ENCODE measurements around the gene SLC1A2.

Gene SLC1A2

DNA sequence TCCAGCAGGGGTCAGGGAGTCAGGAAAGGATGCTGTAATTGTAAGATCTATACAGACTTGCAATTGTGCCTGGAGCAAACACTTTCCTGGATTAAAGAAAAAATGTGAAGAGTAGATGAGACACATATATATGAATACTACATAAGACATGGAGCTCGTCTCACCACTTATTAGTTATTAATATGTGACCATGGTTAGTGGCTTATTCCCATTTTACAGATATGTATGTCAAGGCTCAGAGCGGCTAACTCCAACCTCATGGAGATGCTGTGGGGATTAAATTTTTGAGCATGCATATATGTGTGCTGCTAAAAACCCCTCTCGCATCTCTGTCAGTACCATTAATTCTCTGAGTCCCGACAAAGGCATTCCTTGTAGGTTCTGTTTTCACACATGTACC lies 125.7 kb downstream of the SLC1A2 start:
- DNase-seq, result no peak

DNA sequence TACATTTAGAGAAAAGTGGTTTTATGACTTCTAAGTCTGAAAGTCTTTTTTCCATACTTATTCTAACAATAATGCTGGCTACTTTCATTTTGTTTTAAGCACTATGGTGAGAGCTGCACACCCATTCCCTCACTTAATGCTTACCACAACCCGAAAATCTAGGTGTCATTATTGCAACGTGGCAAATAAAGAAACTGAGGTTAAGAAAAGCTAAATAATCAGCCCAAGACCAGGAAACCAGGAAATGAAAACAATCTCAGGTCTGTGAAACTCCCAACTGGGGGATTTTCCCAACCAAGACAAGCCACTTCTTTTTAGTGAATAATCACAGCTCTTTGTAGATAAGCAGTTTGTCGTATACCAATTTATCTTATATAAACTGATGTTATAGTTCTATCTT lies 126.3 kb downstream of the SLC1A2 start:
- DNase-seq, result no peak

DNA sequence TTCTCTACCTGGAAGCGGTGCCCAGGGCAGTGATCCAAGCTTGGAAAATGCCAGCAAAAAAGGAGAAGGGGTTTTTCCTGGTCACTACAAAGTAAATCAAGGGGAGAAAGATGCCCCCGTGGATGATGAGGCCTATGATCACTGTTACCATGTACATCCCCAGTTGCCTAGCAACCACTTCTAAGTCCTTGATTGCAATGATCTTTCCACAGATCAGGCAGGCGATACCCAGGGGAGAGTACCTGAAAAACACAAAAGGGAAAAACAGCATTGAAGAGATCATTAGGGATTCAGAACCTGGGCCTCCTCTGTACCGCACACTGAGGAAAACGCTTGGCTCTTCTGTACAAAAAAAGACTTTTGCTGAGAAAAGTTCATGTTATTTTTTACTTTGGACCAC lies 127.1 kb downstream of the SLC1A2 start:
- no peak for DNase-seq

DNA sequence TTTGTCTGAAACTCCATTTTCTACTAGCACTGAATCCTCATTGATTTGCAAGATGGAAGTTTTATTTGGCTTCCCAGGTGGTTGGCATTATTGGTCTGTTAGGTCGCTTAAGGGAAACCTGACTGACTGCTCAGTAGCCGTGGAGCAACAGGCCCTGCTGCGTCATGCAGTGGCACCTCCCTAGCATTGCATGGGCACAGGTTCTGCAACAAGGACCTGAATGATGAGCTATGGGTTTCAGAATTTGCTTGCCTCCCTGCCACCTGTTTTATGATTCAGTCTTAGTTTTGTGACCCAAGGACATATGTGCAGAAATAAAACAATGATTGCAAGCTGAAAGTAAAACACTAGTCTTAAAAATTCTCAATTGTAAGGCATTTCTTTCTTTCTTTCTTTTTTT lies 128.5 kb downstream of the SLC1A2 start:
- no peak for DNase-seq

DNA sequence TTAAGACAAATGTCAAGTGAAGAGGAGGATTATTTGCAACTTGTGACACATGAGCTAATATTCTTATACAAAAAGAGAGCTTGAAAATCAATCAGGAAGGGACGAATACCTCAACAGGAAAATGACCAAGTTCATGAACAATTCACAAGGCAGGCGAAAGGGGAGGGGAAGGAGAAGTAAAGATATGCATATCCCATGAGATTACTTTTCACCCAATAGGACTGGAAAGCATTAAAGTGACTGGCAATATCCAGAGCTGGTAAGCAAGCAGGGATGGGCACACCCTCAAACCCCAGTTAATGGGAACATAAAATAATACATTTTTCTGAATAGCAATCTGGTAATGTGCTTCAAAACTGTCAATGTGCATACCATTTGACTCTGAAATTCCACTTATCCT lies 129.5 kb downstream of the SLC1A2 start:
- no peak for DNase-seq

DNA sequence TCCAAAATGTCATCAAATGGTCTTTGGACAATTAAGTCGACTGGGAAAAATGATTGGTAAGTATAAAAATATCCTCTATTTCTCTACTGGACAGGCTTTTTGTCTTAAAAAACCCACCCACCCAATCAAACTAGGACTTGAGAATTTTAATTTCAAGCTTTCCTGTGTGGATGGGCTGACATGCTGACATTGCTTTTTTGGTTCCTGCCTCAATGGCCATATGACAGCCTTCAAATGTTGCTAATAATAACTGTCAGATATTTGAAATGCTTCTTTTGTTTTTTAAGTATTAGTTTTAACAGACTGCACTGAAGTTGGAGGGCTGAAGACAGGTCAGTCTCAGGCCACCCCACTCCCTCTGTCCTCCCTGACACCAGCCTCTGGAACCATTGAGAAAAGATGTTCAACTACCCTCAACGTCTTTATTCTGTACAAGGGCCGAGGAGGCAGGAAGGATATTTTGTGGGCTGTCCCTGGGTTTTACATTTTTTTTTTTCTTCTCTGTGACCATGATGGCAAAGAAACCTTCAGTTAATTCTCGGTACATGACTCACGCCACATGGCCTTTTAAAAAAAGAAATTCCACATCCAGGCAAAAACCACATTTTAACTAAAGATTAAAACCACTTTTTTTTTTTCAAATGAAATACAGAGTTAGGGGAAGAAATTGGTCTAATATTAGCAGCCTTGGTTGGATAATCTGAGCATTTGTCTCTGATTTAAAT lies 130.4 kb downstream of the SLC1A2 start:
- DNase-seq, result no peak

DNA sequence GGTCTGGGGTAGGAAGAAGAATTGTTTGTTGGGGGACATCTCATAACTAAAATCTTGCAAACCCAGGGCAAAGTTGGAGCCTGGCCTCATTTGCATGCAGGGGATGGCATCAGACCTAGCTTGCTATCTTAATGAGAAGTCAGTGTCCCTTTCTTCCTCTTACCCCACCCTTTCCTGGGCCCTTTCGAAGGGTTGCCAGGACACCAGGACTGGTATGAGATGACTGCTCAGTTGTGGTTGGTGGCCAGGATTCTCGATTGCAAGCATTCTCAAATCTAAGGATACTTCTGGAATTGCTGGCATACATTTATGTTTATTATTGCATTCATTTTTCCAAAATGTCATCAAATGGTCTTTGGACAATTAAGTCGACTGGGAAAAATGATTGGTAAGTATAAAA lies 131.0 kb downstream of the SLC1A2 start:
- DNase-seq, result no peak

DNA sequence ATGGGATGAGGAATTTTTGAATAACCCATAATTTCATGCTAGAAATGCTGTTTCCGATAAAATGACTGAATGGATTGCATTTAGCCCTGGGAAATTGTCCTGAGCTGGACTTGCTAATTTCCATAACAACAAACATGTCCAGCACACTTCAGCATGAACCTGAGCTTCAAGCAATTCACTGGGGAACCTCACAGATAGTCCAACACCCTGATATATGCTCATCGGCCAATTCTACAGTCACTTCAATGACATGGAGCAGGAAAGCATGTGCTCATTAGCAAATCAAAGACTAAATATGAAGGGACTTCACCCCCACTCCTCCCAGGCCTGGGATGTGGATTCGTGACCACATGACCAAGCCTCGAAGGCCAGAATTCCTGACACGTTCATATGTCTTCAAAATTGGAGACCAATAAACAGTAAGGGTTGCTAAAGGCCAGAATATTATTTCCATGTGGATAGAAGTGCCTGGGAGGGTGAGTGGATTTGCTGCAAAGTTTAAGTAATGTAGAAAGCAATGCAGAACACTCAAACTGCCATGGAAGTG lies 131.9 kb downstream of the SLC1A2 start:
- DNase-seq, result no peak

DNA sequence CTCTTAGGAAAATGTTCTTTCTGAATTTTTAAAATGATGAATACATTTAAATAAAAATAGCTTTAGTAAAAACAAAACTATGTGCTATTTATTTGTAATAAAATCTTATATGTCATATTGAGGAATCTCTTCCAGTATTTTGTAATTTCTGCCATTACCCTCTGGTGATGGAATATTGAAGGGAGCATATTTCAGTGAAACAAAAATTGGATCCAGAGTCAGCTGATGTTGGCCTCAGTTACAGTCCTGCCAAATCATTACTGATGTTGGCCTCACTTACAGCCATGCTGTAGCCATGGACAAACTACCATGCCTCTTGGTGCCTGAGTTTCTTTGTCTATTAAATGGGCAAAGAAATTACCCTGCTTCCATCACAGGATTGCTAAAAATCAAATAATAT lies 133.2 kb downstream of the SLC1A2 start:
- no peak for DNase-seq

DNA sequence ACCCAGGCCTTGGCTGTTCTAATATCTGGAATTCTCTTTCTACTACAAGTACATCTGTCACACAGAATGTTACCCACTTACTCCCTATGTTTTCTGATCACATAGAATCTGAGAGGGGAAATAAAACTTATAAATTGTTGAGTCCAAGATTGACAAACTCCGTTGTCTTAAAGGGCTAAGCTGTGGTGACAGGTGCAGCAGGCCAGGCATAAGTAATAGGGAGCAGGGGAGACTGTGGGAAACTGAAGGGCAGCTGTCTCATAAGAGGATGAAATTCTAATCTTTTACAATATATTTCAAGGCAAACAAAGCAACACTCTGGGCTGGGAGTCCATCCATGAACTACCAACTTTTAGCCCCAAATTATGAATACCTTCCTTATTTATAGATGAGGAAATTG lies 133.9 kb downstream of the SLC1A2 start:
- no peak for DNase-seq

DNA sequence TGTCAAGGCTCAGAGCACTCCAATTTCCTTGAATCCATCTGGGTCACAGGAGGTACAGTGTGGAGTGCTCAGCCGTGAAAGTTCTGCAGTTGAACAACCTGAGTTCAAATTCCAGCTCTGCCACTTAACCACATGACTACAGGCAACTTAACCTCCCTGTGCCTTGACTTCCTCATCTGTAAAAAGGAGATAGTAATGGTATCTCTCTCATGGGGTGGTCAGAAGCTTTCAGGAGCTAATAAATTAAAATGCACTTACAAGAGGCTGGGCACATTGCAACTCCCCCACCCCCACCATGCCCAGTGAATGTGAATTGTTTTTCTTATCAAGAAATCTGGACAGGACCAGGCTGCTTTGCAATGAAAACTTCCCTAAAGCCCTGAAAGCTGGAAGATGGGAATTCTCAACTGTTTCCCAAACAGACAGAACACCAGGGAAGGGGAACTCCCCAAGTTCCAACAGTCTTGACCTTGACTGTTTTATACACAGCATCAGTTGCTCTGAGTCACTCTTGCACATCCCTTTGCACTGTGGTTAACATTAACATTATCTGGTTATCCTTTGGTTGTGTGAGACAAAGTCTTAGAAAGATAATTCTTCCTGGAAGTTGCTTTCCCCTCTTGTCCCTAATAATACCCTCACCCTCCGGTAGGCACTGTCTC lies 137.0 kb downstream of the SLC1A2 start:
- no peak for DNase-seq

DNA sequence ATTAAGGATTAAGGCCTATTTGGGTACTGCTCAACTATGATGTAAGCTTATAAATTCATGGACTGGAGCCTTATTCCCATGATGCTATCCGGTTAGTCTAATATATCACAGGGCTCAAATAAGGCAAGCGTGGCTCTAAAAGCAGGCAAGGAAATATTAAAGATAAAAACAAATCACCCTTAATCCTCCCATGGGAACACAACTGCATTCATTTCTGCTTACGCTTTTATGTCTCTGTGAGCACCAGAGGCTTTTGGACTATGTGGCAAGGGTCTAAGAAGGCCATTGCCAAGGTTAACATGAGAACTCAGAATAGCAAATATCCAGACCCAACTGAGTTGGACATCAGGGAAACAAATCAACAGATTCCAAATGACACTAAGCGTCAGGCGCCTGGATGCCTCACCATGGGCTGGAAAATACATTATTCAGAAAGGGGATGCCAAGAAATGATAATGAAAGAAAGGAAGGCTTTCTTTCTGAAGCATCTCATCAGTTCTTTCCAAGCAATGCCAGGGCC lies 138.1 kb downstream of the SLC1A2 start:
- DNase-seq, result no peak

DNA sequence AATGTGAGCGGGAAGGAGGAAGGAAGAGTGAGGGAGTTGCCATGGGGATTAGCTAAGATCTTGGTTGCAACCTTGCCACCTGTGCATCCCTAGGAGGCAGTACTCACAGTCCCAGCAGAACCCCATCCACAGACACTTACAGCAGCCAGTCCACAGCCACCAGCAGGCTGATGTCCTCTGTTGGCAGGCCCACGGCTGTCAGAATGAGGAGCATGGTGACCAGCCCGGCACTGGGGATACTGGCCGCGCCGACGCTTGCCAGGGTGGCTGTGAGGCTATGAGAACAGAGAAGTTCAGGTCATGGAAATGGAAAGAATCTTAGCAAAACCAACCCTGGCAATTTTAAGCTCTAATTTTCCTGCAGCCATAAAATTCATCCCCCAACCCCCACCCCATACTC lies 138.6 kb downstream of the SLC1A2 start:
- no peak for DNase-seq

DNA sequence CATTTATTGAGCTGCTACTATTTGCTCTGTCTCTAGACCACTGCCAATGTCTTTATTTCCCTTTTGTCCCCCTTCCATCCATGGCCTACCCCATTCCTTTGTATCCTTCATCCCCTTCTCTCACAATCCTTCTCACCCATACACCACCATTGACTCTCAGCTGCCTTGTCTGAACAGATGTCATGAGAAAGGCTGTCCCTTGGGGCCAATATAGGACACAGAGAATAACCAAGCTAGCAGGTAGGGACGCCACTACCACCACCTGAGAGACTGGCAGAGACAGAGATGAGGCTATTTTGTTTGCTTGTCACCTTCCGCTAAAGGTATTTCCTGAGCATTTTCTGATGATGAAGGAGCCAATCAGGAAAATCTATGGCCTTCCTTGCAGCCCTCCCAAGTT lies 141.5 kb downstream of the SLC1A2 start:
- no peak for DNase-seq

DNA sequence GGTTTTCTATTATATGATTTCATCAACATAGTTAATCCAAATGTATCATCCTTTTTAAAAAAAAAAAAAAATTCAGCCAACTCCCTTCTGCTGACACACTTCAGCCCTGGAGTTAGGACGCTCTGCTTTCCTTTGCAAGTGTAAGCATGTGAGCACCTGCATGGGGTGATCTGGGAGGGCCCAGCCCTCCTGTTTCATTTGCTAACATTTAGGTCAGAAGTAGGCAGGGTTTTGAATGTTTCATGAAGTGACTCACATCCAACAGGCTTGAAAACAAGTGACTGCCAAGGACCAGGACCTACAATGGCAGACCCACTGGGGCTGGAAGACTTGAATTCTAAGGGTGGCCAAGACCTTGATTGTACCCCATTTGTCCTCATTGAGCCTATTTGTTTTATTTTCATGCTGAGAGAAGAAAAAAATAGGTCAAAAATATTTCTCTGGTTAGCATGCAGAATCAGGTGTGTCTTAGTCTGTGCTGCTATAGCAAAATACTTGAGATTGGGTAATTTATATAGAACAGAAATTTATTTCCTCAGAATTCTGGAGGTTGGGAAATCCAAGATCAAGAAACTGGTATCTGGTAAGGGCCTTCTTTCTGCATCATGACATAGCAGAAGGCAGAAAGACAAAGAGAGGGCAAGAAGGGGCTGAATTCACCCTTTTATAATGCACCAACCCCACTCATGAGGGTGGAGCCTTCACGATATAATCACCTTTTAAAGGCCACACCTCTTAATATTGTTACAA lies 142.8 kb downstream of the SLC1A2 start:
- DNase-seq, result no peak

DNA sequence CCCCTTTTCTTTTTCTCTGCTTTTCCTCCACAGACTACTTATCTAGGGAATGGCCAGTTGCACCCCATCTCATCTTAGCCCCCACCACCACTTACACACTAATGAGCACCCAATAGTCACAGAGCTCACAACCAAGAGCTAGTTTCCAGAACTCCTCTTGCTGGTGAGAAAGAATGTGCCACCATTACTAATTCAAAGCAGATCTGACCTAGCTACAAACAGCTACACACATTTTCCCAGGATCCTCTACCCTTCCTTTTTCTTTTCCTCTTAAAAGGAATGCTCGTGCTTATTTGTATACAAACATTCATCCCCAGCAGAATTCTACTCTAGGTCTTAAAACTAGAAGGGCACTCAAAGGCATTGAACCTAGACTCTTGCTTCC lies 143.6 kb downstream of the SLC1A2 start:
- no peak for DNase-seq

DNA sequence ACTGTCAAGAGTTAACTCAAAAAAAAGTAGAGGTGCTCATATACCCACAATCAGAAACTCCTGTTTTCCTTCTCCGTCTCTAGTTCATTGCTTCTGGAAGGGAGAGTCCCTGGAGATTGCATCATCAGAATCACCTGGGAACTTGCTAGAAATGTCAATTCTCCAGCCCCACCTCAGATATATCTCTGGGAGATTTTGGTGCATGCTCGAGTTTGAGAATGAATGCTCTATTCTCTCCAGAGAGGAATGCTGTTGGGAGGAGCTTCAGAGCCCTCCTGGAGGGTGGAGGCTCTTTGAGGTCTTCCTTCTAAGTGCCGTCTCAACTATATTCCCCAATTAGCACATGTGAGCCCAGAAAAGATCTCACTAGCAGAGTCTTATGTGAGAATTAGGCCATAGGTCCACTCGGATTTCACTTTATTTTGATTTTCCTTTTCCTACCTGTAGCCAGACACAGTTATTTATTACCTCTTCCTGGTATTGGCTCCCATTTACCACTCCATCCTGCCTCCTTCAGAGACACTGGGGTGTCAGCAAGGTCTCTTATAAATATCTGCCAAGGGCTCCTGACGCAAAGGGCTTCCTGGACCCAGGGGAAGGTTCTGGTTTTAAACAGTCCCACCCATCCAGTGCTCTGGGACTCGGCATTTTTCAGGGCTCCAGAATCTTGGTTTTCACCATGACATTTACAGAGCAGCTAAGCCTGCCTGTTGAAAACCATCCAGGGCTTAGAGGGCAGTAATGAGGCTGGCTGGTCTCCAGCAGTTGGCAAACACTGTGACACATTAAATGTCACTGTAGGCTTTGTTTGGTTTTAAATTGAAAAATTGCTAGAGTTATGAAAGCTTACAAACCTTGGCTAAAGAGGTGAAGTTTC lies 144.2 kb downstream of the SLC1A2 start:
- no peak for DNase-seq

DNA sequence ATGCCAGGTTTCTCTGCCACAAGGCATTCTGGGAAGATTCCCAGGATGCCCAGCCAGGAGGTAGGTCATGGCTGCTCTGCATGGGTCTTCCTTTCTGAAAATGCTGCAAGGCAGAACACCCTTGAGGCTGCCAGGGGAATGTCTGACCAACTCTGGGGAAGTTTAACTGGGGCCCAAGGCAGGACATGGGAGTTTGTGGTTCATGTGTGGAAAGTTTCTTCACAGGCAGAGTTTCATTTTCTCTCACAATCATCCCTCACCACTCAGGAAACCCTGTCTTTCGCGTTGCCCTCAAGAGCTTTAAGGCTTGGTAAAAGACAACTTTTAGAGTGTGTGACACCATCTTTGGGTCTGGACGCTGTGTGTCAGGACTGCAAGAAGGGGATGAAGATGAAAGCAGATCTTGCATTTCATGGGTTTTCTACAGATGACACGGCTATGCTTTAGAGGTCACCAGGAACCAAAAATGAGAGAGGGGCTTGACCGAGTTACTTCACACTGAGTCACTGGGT lies 146.9 kb downstream of the SLC1A2 start:
- DNase-seq, result peak; percentile 50

DNA sequence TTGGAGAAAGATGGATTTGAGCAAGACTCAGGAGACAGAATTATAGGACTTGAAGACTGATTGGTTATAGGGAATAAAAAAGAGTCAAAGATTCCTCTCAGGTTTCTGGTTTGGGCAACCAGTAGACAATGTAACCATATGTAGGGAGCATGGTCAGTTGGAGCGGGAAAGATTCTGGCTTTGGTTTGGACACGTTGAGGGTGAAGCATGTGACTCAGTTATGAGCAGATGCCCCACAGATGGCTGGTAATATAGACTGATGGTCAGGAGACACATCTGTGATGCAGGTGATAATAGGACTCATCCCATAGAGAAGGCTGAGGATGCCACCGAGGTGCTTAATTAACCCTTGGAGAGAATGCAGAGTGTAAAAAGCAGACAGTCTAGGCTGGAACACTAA lies 148.3 kb downstream of the SLC1A2 start:
- DNase-seq, result no peak

DNA sequence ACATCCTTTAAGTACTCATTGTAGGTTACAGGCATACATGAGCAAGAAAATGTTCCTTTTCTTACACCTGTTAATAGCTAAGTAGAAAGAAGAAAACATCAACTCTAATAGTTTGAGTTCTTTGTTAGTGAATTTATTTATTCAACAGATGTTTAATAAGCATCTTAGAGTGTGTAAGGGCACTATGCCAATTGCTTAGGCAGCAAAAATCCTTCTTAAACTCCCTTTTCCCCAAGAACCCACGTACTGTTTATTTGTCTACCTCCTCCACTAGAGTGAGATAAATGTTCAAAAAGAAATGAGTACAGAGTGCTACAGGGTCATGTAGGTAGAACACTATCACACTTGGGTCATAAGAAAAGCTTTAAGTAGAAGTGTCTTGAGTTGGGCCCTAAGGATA lies 149.0 kb downstream of the SLC1A2 start:
- no peak for DNase-seq

DNA sequence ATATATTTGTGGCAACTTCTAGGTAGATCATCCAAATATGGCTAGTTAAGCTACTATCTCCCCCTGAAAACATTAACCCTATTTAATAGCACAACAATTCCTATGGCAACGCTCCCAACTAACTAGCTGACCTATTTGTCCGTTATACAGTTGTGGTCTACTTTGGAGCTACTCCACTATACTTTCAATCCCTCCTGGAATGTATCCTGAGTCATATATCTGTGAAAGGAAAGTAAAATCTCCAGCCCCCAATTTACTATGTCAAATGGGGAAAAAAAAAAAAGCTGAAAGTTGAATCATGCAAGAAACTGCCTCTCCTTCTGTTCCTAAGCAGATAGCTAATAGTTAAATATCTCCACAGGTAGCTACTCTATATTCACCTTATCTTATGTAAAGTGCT lies 151.9 kb downstream of the SLC1A2 start:
- no peak for DNase-seq

DNA sequence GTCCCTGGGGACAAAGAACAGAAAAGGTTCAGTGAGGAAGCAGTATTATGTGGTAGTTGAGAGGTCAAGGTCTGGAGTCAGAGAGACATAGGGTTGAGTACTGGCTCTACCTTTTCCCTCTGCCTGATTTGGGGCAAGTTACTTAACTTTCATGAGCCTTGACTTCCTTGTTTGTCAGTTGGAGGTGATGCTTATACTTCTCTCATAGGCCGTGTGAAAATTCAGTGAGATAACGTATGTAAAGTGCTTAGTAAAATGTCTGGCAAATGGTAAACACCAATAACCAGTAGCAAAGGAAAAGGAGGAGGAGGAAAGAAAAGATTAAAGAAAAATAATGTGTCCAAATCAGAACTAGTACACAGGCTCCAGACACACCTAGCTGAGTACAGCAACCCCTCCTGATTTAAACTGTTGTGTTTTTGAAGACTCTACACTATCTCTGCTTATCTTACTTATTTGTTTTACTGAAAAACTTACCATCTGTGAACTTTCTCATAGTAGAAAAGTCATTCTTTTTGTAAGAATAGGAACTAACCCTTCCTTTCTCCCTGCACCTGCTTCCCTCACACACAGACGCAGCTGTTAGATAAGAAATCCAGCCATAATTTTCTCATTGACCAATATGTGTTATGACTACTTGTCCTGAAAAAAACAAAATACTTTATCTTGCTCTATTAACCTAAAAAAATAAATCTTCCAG lies 153.5 kb downstream of the SLC1A2 start:
- DNase-seq, result no peak
